WTC11 (cell line): ENCODE measurements around the gene FGD2.

Source experiments
- CTCF ChIP-seq: fragments of 200-600 bp; IDR thresholded peaks from 2 replicates; pipeline ENCODE4 v1.8.0; 2022; ENCODE audit warnings: antibody characterized with exemption
- NR1H2 ChIP-seq: sonication (generic); formaldehyde crosslinking; IDR thresholded peaks from 2 replicates; pipeline ENCODE4 v1.9.0; 2021; ENCODE audit warnings: mild to moderate bottlenecking, moderate library complexity, missing genetic modification reagents
- NR2C2 ChIP-seq: sonication (generic); formaldehyde crosslinking; IDR thresholded peaks from 2 replicates; pipeline ENCODE4 v1.8.0; 2022; ENCODE audit warnings: mild to moderate bottlenecking, missing genetic modification reagents
- SP1 ChIP-seq: sonication (generic); formaldehyde crosslinking; conservative IDR thresholded peaks from 2 replicates; pipeline ENCODE4 v1.8.1; 2022; ENCODE audit warnings: missing genetic modification reagents
- STAT6 ChIP-seq: sonication (generic); formaldehyde crosslinking; conservative IDR thresholded peaks from 2 replicates; pipeline ENCODE4 v1.8.1; 2023; ENCODE audit warnings: mild to moderate bottlenecking, low read depth, missing genetic modification reagents, moderate library complexity
- USF1 ChIP-seq: sonication (generic); formaldehyde crosslinking; IDR thresholded peaks from 2 replicates; pipeline ENCODE4 v1.8.0; 2022; ENCODE audit warnings: mild to moderate bottlenecking, missing genetic modification reagents
- USF2 ChIP-seq: sonication (generic); formaldehyde crosslinking; IDR thresholded peaks from 2 replicates; pipeline ENCODE4 v1.8.1; 2023; ENCODE audit warnings: mild to moderate bottlenecking, missing genetic modification reagents, moderate library complexity
- ZNF416 ChIP-seq: fragments of 250-450 bp; sonication (Bioruptor Pico); IDR thresholded peaks from 2 replicates; pipeline ENCODE4 v1.9.0; 2021; ENCODE audit warnings: mild to moderate bottlenecking, inconsistent platforms
- TF ChIP-seq, protein P1 (sequence below): sonication (generic); formaldehyde crosslinking; conservative IDR thresholded peaks from 2 replicates; pipeline ENCODE4 v1.8.1; 2022; ENCODE audit warnings: mild to moderate bottlenecking, missing genetic modification reagents

DNA sequence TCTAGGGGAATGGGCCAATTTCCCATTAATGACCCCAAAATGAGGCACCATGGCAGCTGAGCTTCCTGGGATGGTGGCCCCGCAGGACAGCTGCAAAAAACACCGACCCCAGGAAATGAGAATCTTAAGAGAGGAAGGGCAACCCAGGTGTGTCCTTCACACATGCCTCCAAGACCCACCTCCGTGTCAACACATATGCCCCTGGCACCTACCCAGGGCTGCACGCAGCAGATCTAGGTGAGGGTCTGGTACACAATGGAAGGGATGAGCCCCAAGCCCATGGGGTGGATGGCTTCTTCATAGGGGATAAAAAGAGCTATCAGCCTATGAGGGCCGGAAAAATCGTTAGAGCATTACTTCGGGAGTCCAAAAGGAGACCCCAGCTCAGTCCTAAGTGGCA lies 28.9 kb upstream of the FGD2 start:
- TF ChIP-seq NR1H2 (CRISPR knock-in tag) (no peak), CTCF (no peak), ZNF416 (no peak), NR2C2 (CRISPR knock-in tag) (no peak), SP1 (no peak), STAT6 (CRISPR knock-in tag) (no peak), USF2 (CRISPR knock-in tag) (no peak), USF1 (CRISPR knock-in tag) (no peak)
- TF ChIP-seq, protein P1, sequence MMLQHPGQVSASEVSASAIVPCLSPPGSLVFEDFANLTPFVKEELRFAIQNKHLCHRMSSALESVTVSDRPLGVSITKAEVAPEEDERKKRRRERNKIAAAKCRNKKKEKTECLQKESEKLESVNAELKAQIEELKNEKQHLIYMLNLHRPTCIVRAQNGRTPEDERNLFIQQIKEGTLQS (CRISPR knock-in tag) = no peak
